GM08714 (cell line): Measurements from ENCODE around the gene POU2AF1.

ENCODE experiments used
- H3K4me3 ChIP-seq: fragments of 200-500 bp; sonication (Bioruptor generic); 2 replicates; pipeline ENCODE4 v1.5.1; 2014; ENCODE audit warnings: mild to moderate bottlenecking, low read length, inconsistent platforms
- ZNF274 ChIP-seq: IDR thresholded peaks from 2 replicates; pipeline ENCODE4 v1.6.1; 2012; ENCODE audit warnings: mild to moderate bottlenecking, low read depth, low read length

Gene POU2AF1

GRCh38 chr11:111378861-111379601 is at the start of gene POU2AF1:
TSS of gene POU2AF1 (minus strand) at chr11:111379275. CDS start at chr11:111379177, 98 bp downstream.
- no peak for TF ChIP-seq ZNF274
- H3K4me3 ChIP-seq = peak within 1 kb of the TSS; percentile 90

DNA sequence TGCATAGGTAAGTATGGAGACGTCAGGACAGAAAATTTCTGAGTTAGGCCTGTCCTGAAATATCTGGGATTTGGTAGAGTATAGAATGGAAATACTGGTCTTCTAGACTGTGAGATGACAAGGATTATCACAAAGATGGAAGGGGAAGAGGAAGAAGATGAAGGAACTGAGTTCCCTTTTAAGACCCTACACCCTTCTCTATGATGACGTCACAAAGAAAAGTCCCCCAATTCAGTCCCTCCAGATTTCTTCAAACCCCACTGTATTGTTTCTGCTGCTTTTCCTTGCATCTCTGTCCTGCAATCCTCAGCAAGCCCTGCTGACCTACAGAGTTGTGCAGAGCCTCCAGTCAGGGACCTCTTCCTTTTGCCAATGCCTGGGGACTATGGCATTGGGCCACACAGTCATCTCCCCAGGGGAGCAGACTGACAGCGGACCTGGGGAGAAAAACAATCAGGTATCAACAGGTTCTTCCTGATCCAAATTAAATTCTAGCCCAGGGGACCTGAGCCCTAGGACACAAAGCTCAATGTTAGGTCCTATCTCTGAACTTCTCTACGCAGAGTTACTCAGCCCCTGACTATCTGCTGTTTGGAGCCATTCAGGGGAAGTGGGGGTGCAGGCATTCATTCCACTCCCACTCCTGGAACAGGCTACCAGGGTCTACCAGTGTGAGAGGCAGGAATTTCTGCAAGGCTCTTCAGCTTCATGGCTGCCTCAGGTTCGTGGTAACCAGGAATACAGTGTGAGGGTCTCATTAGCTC is 49.2 kb upstream of the POU2AF1 start:
- H3K4me3 ChIP-seq = no peak overlapping the region

DNA sequence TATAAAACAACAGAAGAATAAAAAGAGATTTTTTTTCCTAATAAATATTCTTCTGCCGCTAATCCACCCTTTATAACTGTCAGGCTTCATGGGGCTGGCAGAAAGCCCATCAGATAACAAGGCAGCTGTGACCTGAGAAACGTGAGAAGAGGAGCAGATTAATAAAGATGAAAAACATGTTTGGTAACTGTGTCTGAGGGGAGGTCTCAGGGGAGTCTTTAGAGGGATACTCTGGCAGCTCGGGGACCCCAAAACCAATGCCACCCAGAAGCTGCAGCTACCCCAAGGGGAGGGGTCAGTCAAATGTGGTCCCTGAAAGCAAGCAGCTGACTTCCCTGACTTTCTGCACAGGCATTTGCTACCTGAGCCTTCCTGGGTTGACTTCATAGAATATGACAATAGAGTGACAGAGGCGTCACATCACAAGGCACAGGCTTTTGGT is 48.4 kb upstream of the POU2AF1 start:
- no peak for TF ChIP-seq ZNF274
- no peak overlapping the region for H3K4me3 ChIP-seq

More for the DNA sequence above, 49.2 kb upstream of the POU2AF1 start:
- no peak for TF ChIP-seq ZNF274

DNA sequence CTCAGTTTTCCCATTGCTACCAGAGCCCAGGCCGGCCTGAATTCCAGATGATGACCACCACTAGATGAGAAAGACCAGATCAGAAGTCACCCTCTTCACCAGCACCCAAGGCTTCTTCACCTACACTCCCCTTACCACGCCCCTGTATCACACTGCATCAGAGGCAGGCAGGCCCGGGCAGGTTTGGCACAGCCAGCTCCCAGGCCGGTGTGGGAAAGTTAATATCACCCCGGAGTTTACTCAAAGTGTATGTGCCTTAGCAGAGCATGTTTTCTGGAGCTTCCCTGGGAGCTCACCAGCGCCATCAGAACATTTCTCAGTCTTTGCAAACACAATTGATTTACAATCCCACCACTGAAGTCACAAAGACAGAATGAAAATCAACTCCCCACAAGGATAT is 47.5 kb upstream of the POU2AF1 start:
- TF ChIP-seq ZNF274 = no peak
- no peak overlapping the region for H3K4me3 ChIP-seq

DNA sequence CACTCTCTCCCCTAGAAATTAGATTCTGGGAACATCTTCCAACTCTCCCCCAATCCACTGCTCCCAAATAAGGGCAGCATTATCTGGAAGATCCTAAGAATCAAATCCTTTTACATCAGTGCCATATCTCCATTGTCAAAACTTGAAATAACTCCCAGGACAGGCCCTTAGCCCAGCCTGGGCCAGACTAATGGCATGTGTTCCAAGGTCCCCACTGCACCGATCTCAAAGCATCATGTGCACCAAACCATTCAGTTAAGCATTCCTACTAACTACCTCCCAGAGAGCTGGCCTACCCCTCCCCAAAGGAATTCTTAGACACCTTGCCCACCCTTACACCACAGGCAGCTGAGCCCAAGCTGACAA is 44.2 kb upstream of the POU2AF1 start:
- H3K4me3 ChIP-seq = no peak overlapping the region
- TF ChIP-seq ZNF274 = no peak

GRCh38 chr11:111422494-111423249 is 43.6 kb upstream of the POU2AF1 start:
- H3K4me3 ChIP-seq = no peak overlapping the region
- TF ChIP-seq ZNF274 = no peak

DNA sequence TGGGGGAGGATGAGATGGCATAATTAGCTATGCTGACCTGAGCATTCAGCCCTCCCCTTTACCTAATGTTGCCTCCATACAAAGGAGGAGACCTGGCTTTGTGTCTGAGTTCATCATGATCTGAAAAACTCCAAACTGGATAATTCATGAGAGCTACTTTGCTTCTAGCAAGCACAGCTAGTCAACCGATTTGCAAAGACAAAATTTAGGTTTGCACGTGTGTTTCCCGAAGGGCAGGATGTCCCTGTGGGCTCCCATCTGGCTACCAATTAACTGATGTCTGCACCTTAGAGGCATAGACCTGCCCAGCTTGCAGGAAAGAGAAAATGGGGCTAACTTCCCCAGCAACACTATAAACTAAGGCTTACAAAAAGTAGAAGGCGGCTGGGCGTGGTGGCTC is 42.2 kb upstream of the POU2AF1 start:
- H3K4me3 ChIP-seq = no peak overlapping the region; the same call in 1 of the 2 replicates
- no peak for TF ChIP-seq ZNF274

GRCh38 chr11:111419641-111420327 is 40.7 kb upstream of the POU2AF1 start:
- no peak overlapping the region for H3K4me3 ChIP-seq
- TF ChIP-seq ZNF274 = no peak

- no peak overlapping the region for H3K4me3 ChIP-seq
- TF ChIP-seq ZNF274 = no peak
These were observed 40.1 kb upstream of the POU2AF1 start for GRCh38 chr11:111419181-111419580.

DNA sequence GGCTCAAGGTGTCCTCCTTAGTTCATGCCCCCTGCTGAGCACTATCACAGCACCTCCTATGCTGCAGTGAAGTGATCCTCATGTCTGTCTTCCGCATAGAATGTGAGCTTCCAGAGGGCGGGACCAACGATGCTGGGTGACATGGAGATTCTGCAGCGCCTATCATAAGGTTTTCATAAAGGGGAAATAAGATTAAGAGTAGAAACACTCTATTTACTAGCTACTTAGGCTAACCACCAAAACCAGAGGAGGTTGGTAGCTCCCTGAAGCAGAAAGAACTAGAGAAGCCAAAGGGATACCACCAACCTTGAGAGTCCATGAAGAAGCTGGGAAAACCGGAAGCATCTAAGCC is 39.3 kb upstream of the POU2AF1 start:
- H3K4me3 ChIP-seq = no peak overlapping the region
- TF ChIP-seq ZNF274 = no peak

- H3K4me3 ChIP-seq = peak overlapping the region; percentile 38; the same call in 1 of the 2 replicates
These were observed 38.8 kb upstream of the POU2AF1 start for GRCh38 chr11:111417766-111418435.

DNA sequence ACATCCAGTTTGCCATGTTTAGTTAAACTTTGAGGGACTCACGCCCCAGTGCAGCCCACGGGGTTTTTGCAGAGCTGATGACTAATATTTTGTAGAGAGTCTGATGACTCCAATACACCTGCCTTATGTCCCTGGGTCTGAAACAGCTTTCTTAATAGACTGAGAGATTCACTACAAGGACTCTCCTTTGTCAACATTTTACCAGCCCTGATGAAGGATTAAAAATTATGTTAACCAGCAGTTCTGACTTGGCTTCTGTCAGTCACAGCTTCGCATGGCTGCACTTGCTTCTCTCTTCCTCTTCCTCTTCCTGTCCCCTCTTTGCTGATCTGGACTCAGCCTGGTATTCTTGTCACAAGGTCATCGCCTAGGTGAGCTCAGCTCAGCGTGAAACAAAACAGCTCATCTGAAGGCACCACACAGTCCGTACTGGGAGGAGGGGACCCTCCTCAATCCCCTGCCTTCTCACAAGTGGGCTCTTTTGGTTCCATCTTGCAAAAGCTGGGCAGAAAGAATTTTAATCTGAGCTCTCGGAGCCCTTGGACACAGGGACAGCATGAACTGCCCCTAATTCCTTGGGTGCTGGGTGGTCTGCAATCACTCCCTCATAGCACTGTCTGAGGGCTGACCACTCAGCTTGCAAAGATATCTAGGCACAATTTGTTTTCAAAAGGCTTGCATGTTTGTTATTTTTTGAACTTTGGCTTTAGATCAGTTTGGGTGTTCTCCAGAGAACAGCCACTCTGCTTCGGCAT is 38.1 kb upstream of the POU2AF1 start:
- peak overlapping the region; percentile 38; the same call in 1 of the 2 replicates for H3K4me3 ChIP-seq

More at GRCh38 chr11:111417766-111418435, 38.8 kb upstream of the POU2AF1 start:
- TF ChIP-seq ZNF274 = no peak

More for the DNA sequence above, 38.1 kb upstream of the POU2AF1 start:
- no peak for TF ChIP-seq ZNF274
